Osteoblast (primary cell): ENCODE results near the gene SNX9. TPM values are rescaled to one million over a fixed set of nuclear protein-coding genes. Genes with fewer than 3 reads are reported as not detected.
"Not testable (repeated sequence)": the region's sequence is repeated elsewhere in the genome, so short reads cannot be mapped to it uniquely, and the experiment has no call there.

ENCODE experiments used
- DNase-seq: peaks from one replicate; pipeline ENCODE4 v3.0.0; 2011; ENCODE audit warnings: low spot score, mixed read lengths; ENCODE audit not compliant: insufficient read length; ENCODE audit errors: missing footprints
- H2AFZ ChIP-seq: 2 replicates; pipeline ENCODE4 v1.6.0; 2011; ENCODE audit warnings: mild to moderate bottlenecking, low read length
- H3K27ac ChIP-seq: 2 replicates; pipeline ENCODE4 v1.5.1; 2011; ENCODE audit warnings: mild to moderate bottlenecking, low read depth, low read length, moderate library complexity
- H3K27me3 ChIP-seq: 2 replicates; pipeline ENCODE4 v1.6.0; 2012; ENCODE audit warnings: mild to moderate bottlenecking, control low read depth, inconsistent platforms, low read length, moderate library complexity; ENCODE audit not compliant: insufficient read depth
- H3K36me3 ChIP-seq: 2 replicates; pipeline ENCODE4 v1.5.1; 2011; ENCODE audit warnings: mild to moderate bottlenecking, low read length, control low read depth, moderate library complexity; ENCODE audit not compliant: insufficient read depth
- H3K4me1 ChIP-seq: 2 replicates; pipeline ENCODE4 v1.5.1; 2011; ENCODE audit warnings: mild to moderate bottlenecking, low read length, control low read depth, moderate library complexity; ENCODE audit not compliant: insufficient read depth
- H3K4me2 ChIP-seq: 2 replicates; pipeline ENCODE4 v1.6.0; 2011; ENCODE audit warnings: mild to moderate bottlenecking, low read length; ENCODE audit not compliant: insufficient read depth
- H3K4me3 ChIP-seq: fragments of 200-600 bp; sonication (generic); 3 replicates; pipeline ENCODE4 v1.5.1; 2012; ENCODE audit warnings: mild to moderate bottlenecking, low read length, inconsistent platforms; ENCODE audit not compliant: insufficient read depth
- H3K79me2 ChIP-seq: 2 replicates; pipeline ENCODE4 v1.6.0; 2012; ENCODE audit warnings: mild to moderate bottlenecking, low read length, control low read depth, inconsistent platforms; ENCODE audit not compliant: insufficient read depth
- H3K9me3 ChIP-seq: 2 replicates; pipeline ENCODE4 v1.5.1; 2011; ENCODE audit warnings: low read depth, low read length, control low read depth
- H4K20me1 ChIP-seq: 2 replicates; pipeline ENCODE4 v1.6.0; 2012; ENCODE audit warnings: mild to moderate bottlenecking, low read length, control low read depth; ENCODE audit not compliant: insufficient read depth
- total RNA-seq: library from RNA; depleted of rRNA; stranded (reverse); fragments of >200 nt; gene quantifications from 2 replicates; pipeline ENCODE4 v1.2.3, GENCODE V29; 2012
- TF ChIP-seq, protein P1 (sequence below): IDR thresholded peaks from 2 replicates; pipeline ENCODE4 v1.5.1; 2011; ENCODE audit warnings: mild to moderate bottlenecking, low read depth, low read length, moderate library complexity; ENCODE audit errors: extremely low read depth

SNX9 gene
- total RNA-seq, 1 donor: 147 TPM

DNA sequence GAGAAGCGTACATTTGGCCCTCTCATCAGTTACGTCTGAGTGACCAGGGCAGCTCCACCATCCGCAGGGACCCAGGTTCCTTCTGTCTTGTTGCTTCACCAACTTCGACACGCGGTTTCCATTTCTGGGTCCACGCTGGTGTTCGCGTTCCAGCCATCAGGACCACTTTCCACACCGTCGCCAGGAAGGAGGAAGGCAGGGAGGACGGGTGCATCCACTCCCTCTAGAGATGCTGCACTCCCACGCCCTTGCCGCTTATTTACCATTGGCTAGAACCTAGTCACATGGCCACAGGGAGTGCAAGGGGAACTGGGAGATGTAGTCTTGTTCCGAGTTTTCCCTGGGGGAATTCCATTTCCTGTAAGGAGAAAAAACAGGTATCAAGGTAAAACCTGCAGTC is 33.2 kb upstream of the SNX9 start:
- Histone ChIP-seq H3K27ac (no peak overlapping the region), H3K4me3 (no peak overlapping the region), H3K4me2 (no peak overlapping the region), H3K4me1 (peaks cover 4% of the 10 kb centered on the region), H2AFZ (no peak overlapping the region), H3K79me2 (no peaks in the 10 kb centered on the region), H3K27me3 (no peaks in the 10 kb centered on the region), H3K9me3 (no peaks in the 10 kb centered on the region), H4K20me1 (no peaks in the 10 kb centered on the region), H3K36me3 (no peaks in the 10 kb centered on the region)
- TF ChIP-seq, protein P1, sequence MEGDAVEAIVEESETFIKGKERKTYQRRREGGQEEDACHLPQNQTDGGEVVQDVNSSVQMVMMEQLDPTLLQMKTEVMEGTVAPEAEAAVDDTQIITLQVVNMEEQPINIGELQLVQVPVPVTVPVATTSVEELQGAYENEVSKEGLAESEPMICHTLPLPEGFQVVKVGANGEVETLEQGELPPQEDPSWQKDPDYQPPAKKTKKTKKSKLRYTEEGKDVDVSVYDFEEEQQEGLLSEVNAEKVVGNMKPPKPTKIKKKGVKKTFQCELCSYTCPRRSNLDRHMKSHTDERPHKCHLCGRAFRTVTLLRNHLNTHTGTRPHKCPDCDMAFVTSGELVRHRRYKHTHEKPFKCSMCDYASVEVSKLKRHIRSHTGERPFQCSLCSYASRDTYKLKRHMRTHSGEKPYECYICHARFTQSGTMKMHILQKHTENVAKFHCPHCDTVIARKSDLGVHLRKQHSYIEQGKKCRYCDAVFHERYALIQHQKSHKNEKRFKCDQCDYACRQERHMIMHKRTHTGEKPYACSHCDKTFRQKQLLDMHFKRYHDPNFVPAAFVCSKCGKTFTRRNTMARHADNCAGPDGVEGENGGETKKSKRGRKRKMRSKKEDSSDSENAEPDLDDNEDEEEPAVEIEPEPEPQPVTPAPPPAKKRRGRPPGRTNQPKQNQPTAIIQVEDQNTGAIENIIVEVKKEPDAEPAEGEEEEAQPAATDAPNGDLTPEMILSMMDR: no peak
- no peak for DNase-seq

DNA sequence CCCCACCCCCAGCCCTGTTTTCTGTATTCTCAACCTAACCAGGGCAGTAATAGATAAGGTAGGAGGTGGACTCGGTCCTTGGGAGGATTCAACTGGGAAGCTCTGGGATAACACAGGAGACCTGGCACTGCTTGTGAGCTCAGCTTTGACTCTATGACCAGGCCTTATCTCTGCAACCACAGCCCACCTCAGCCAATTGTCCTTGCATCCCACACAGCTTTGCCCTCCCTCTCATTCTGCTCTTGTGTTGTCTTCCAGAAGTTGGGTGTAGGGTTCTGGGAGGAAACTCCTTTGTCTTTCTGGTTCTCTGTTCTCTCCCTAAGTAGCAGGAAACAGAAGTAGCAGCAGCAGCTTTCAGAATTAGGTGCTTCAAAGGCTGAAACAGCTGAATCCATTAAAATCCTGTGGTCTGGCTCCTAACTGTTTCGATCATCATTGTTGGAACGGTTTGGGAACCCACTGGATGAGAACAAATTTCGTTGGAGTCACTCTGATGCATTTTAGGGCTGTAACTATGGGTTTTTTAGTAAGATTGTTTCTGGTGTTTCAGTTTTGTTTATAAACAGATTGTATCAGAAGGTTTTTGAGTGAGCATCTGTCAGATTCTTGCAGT is 32.4 kb upstream of the SNX9 start:
- no peak overlapping the region for H3K27ac ChIP-seq
- TF ChIP-seq, protein P1: no peak
- no peaks in the 10 kb centered on the region for H3K27me3 ChIP-seq
- H4K20me1 ChIP-seq: no peaks in the 10 kb centered on the region
- peak overlapping the region; percentile 74 for H2AFZ ChIP-seq
- H3K79me2 ChIP-seq: no peaks in the 10 kb centered on the region
- no peak for DNase-seq
- peaks cover 4% of the 10 kb centered on the region for H3K4me1 ChIP-seq
- H3K4me2 ChIP-seq: no peak overlapping the region
- H3K4me3 ChIP-seq: no peak overlapping the region
- no peaks in the 10 kb centered on the region for H3K36me3 ChIP-seq
- H3K9me3 ChIP-seq: no peaks in the 10 kb centered on the region

DNA sequence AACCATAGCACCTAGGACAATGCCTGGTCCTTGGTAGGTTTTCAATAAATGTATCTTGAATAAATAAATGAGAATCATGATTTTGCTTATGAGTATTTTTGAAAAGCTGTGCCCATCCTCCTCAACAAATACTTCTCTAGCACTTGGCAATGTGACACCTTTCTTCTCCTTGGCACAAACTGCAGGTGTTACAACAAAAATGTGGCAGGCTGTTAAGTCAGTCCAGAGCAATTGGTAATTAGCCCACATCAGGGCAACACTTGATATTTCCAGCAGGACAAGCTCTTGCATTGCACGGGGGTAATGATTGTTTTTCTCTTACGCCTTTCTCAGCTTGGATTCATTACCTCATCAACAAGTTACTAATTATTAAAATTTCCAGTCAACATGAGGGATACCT is 31.6 kb upstream of the SNX9 start:
- H3K4me2 ChIP-seq: no peak overlapping the region
- H3K79me2 ChIP-seq: no peaks in the 10 kb centered on the region
- TF ChIP-seq, protein P1: no peak
- H3K9me3 ChIP-seq: no peaks in the 10 kb centered on the region
- H3K36me3 ChIP-seq: no peaks in the 10 kb centered on the region
- DNase-seq: no peak
- H2AFZ ChIP-seq: no peak overlapping the region
- H3K4me1 ChIP-seq: peaks cover 4% of the 10 kb centered on the region
- H3K27ac ChIP-seq: no peak overlapping the region
- H3K27me3 ChIP-seq: no peaks in the 10 kb centered on the region
- H4K20me1 ChIP-seq: no peaks in the 10 kb centered on the region
- no peak overlapping the region for H3K4me3 ChIP-seq

DNA sequence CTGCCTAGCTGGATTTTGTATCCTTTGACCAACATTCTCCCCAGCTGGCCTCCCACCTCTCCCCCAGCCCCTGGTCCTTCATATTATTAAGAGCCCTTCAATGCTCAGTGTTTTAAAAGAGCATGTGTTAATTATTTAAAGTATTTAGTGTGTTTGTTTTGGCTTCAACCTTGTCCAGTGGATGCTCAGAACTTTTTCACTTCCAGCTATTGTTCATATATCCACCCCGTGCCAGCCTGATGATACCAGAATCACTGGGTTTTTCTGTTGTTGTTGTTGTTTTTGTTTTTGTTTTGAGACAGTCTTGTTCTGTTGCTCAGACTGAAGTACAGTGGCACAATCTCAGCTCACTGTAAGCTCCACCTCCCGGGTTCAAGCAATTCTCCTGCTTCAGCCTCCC is 30.4 kb upstream of the SNX9 start:
- no peaks in the 10 kb centered on the region for H4K20me1 ChIP-seq
- H3K4me3 ChIP-seq: no peak overlapping the region
- H3K36me3 ChIP-seq: no peaks in the 10 kb centered on the region
- H3K4me2 ChIP-seq: no peak overlapping the region
- no peaks in the 10 kb centered on the region for H3K4me1 ChIP-seq
- no peak for DNase-seq
- H3K27ac ChIP-seq: no peak overlapping the region
- no peaks in the 10 kb centered on the region for H3K79me2 ChIP-seq
- no peaks in the 10 kb centered on the region for H3K9me3 ChIP-seq
- no peaks in the 10 kb centered on the region for H3K27me3 ChIP-seq
- TF ChIP-seq, protein P1: no peak
- no peak overlapping the region for H2AFZ ChIP-seq

DNA sequence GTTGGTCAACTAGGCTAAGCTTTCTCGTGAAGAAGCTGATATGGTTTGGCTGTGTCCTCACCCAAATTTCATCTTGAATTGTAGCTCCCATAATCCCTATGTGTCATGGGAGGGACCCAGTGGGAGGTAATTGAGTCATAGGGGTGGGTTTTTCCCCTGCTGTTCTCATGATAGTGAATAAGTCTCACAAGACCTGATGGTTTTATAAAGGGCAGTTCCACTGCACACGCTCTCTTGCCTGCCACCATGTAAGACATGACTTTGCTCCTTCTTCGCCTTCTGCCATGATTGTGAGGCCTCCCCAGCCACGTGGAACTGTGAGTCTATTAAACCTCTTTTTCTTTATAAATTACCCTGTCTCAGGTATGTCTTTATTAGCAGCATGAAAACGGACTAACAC is 29.0 kb upstream of the SNX9 start:
- not testable (repeated sequence) for H3K4me3 ChIP-seq, H3K27ac ChIP-seq, H3K27me3 ChIP-seq, H3K79me2 ChIP-seq, H3K9me3 ChIP-seq, H3K4me2 ChIP-seq, H3K36me3 ChIP-seq, H2AFZ ChIP-seq, H4K20me1 ChIP-seq, H3K4me1 ChIP-seq, DNase-seq
